ENCODE results near the gene WDR27. TPM values are rescaled to one million over a fixed set of nuclear protein-coding genes. Genes with fewer than 3 reads are reported as not detected.

Gene WDR27
- total RNA-seq, 4 donors from 2014 or later = 2.8 to 31.6 (median 4.0) TPM

- no peak for ATAC-seq
- Histone ChIP-seq H3K36me3 (no peaks in the 10 kb centered on the region), H3K4me1 (no peaks in the 10 kb centered on the region), H3K27ac (peak overlapping the region in 3 of 4 donors; percentile 71 to 75 (median 72)), H3K4me3 (no peak overlapping the region), H3K9me3 (no peaks in the 10 kb centered on the region), H3K27me3 (no peaks in the 10 kb centered on the region)
- no peak for DNase-seq
- in situ Hi-C loops (cut with MboI; ENCODE audit: low sequenced_read_pairs in 4 of 4) (no loop called here), intact Hi-C loops (cut with DNase I; ENCODE audit: low total_unique reads) (loop anchor here (10.0 kb wide), 1 partner anchor 699 kb away; no protein-coding TSS in a partner anchor)
- TF ChIP-seq POLR2A (IDR thresholded peaks at IDR 0.05) (no peak), CTCF (IDR thresholded peaks at IDR 0.05 in 4 of 5, conservative IDR thresholded peaks at IDR 0.05 in 1 of 5) (no peak)
These were observed 48.1 kb downstream of the WDR27 start for GRCh38 chr6:169653691-169654090.

GRCh38 chr6:169652896-169653295 is 48.9 kb downstream of the WDR27 start:
- DNase-seq (no peak), ATAC-seq (no peak)
- intact Hi-C loops (cut with DNase I; ENCODE audit: low total_unique reads) (loop anchor here (10.0 kb wide), 1 partner anchor 698 kb away; no protein-coding TSS in a partner anchor), in situ Hi-C loops (cut with MboI; ENCODE audit: low sequenced_read_pairs in 4 of 4) (no loop called here)
- H3K36me3 ChIP-seq = no peaks in the 10 kb centered on the region
- H3K9me3 ChIP-seq = no peaks in the 10 kb centered on the region
- TF ChIP-seq CTCF (IDR thresholded peaks at IDR 0.05 in 4 of 5, conservative IDR thresholded peaks at IDR 0.05 in 1 of 5) (no peak), POLR2A (IDR thresholded peaks at IDR 0.05) (no peak)
- H3K4me3 ChIP-seq = no peak overlapping the region
- no peaks in the 10 kb centered on the region for H3K27me3 ChIP-seq
- H3K27ac ChIP-seq = no peak overlapping the region
- H3K4me1 ChIP-seq = no peaks in the 10 kb centered on the region

- intact Hi-C loops (cut with DNase I; ENCODE audit: low total_unique reads) (loop anchor here (10.0 kb wide), 1 partner anchor 697 kb away; no protein-coding TSS in a partner anchor), in situ Hi-C loops (cut with MboI; ENCODE audit: low sequenced_read_pairs in 4 of 4) (no loop called here)
- TF ChIP-seq CTCF (IDR thresholded peaks at IDR 0.05 in 4 of 5, conservative IDR thresholded peaks at IDR 0.05 in 1 of 5) = no peak
- no peak for TF ChIP-seq POLR2A (IDR thresholded peaks at IDR 0.05)
- Histone ChIP-seq H3K4me3 (no peak overlapping the region), H3K36me3 (no peaks in the 10 kb centered on the region), H3K27ac (no peak overlapping the region), H3K4me1 (no peaks in the 10 kb centered on the region), H3K9me3 (no peaks in the 10 kb centered on the region), H3K27me3 (no peaks in the 10 kb centered on the region)
- DNase-seq (no peak), ATAC-seq (no peak)
These were observed 50.3 kb downstream of the WDR27 start for GRCh38 chr6:169651498-169651897.

- H3K4me1 ChIP-seq = no peaks in the 10 kb centered on the region
- no peaks in the 10 kb centered on the region for H3K27me3 ChIP-seq
- no peak overlapping the region for H3K4me3 ChIP-seq
- TF ChIP-seq CTCF (IDR thresholded peaks at IDR 0.05 in 4 of 5, conservative IDR thresholded peaks at IDR 0.05 in 1 of 5) (no peak), POLR2A (IDR thresholded peaks at IDR 0.05) (no peak)
- H3K9me3 ChIP-seq = no peaks in the 10 kb centered on the region
- intact Hi-C loops (cut with DNase I; ENCODE audit: low total_unique reads) = loop anchor here (10.0 kb wide), 1 partner anchor 696 kb away; no protein-coding TSS in a partner anchor
- in situ Hi-C loops (cut with MboI; ENCODE audit: low sequenced_read_pairs in 4 of 4) = no loop called here
- H3K27ac ChIP-seq = no peak overlapping the region
- no peak for DNase-seq
- no peak for ATAC-seq
- no peaks in the 10 kb centered on the region for H3K36me3 ChIP-seq
These were observed 50.9 kb downstream of the WDR27 start for GRCh38 chr6:169650959-169651292.

Measured in gastrocnemius medialis (tissue), 4 donors.